Sigmoid colon (tissue), 7 donors: ENCODE measurements around the gene PAPOLA. TPM values are rescaled to one million over a fixed set of nuclear protein-coding genes. Genes with fewer than 3 reads are reported as not detected.

Experiments
- DNase-seq: peaks from one replicate; pipeline ENCODE4 v3.0.0-alpha.2; 2019
- H3K27ac ChIP-seq, 4 donors: fragments of 200-600 bp; sonication (generic); one replicate each; pipeline ENCODE4 v1.5.1; 2016 to 2019; ENCODE audit warnings: mild to moderate bottlenecking in 1 of 4
- H3K27me3 ChIP-seq, 3 donors: fragments of 200-600 bp; sonication (generic); one replicate each; pipeline ENCODE4 v1.5.1; 2019; ENCODE audit warnings: mild to moderate bottlenecking in 1 of 3
- H3K36me3 ChIP-seq, 4 donors: fragments of 200-600 bp; sonication (generic); one replicate each; pipeline ENCODE4 v1.5.1; 2016 to 2019
- H3K4me1 ChIP-seq, 4 donors: fragments of 200-600 bp; sonication (generic); one replicate each; pipeline ENCODE4 v1.5.1; 2017 to 2019
- H3K4me3 ChIP-seq, 4 donors: fragments of 200-600 bp; sonication (generic); one replicate each; pipeline ENCODE4 v1.5.1; 2017 to 2019; ENCODE audit warnings: mild to moderate bottlenecking in 2 of 4, moderate library complexity in 1 of 4
- H3K9me3 ChIP-seq, 4 donors: fragments of 200-600 bp in 3 of 4; sonication (generic) in 3 of 4; one replicate each; pipeline versions ENCODE4 v1.5.1 to v1.6.1; 2013 to 2019
- CTCF ChIP-seq, 4 experiments: fragments of 450-650 bp in 3 of 4; fragments of 200-600 bp in 1 of 4; IDR thresholded peaks; one replicate each; pipeline ENCODE4 v1.5.1; 2016 to 2019; ENCODE audit warnings: antibody characterized with exemption in 4 of 4, mild to moderate bottlenecking in 3 of 4, moderate library complexity in 2 of 4
- EP300 ChIP-seq, 4 donors: sonication (generic); formaldehyde crosslinking; IDR thresholded peaks; one replicate each; pipeline ENCODE4 v1.6.1; 2017; ENCODE audit warnings: antibody characterized with exemption in 4 of 4
- POLR2A ChIP-seq, 2 donors: fragments of 450-650 bp; IDR thresholded peaks; one replicate each; pipeline ENCODE4 v1.6.1; 2016; ENCODE audit warnings: antibody characterized with exemption in 2 of 2, mild to moderate bottlenecking in 2 of 2, moderate library complexity in 2 of 2
- POLR2AphosphoS5 ChIP-seq, 4 donors: sonication (generic); formaldehyde crosslinking; IDR thresholded peaks; one replicate each; pipeline ENCODE4 v1.6.1; 2017; ENCODE audit warnings: antibody characterized with exemption in 4 of 4
- WGBS, 2 donors: extraction: QIAGEN DNeasy Blood & Tissue Kit; methylation state at CpG; one replicate each; pipeline ENCODE4 v1.1.7; 2013; 5-methylcytosine and 5-hydroxymethylcytosine counted together
- intact Hi-C: fragments of 100-400 bp; cut with DNase I; formaldehyde crosslinking; loops from one replicate; pipeline ENCODE4 v1.15.1; 2023
- polyA plus RNA-seq, 3 donors: library from polyadenylated mRNA; stranded (reverse); fragments of 200-250 nt; gene quantifications; one replicate each; pipeline ENCODE4 v1.2.3, GENCODE V29; 2013
- total RNA-seq, 4 donors: library from RNA; depleted of rRNA; stranded (reverse); fragments of >200 nt; gene quantifications; one replicate each; pipeline ENCODE4 v1.1.0, GENCODE V29; 2016
- donor health status: healthy with polysubstance abuse.
- donor health status: Bipolar disorder and iron deficiency.
- donor health status: healthy.

Gene PAPOLA
- total and polyA plus RNA-seq, 7 donors, result 67.9 to 154 (median 113) TPM

- no peak for DNase-seq
- Histone ChIP-seq H3K4me3 (no peak overlapping the region), H3K27me3 (no peaks in the 10 kb centered on the region), H3K4me1 (no peaks in the 10 kb centered on the region), H3K27ac (no peak overlapping the region), H3K36me3 (no peaks in the 10 kb centered on the region), H3K9me3 (no peaks in the 10 kb centered on the region)
- TF ChIP-seq POLR2AphosphoS5 (IDR thresholded peaks at IDR 0.05) (no peak), CTCF (IDR thresholded peaks at IDR 0.05) (no peak), POLR2A (IDR thresholded peaks at IDR 0.05) (no peak), EP300 (IDR thresholded peaks at IDR 0.05) (no peak)
- intact Hi-C loops, result no loop called here
Measured at GRCh38 chr14:96484399-96484798, 17.8 kb upstream of the PAPOLA start.

GRCh38 chr14:96486705-96487104, 15.5 kb upstream of the PAPOLA start:
- no peaks in the 10 kb centered on the region for H3K9me3 ChIP-seq
- whole genome bisulfite sequencing, 2 donors, result 68 to 84% methylated on average over 4 of the region's 4 CpGs
- no peaks in the 10 kb centered on the region for H3K36me3 ChIP-seq
- intact Hi-C loops, result no loop called here
- no peaks in the 10 kb centered on the region for H3K27me3 ChIP-seq
- H3K4me3 ChIP-seq, result no peak overlapping the region
- H3K4me1 ChIP-seq, result no peaks in the 10 kb centered on the region
- no peak for DNase-seq
- TF ChIP-seq CTCF (IDR thresholded peaks at IDR 0.05), result no peak
- no peak for TF ChIP-seq EP300 (IDR thresholded peaks at IDR 0.05)
- no peak for TF ChIP-seq POLR2AphosphoS5 (IDR thresholded peaks at IDR 0.05)
- no peak for TF ChIP-seq POLR2A (IDR thresholded peaks at IDR 0.05)
- H3K27ac ChIP-seq, result no peak overlapping the region

- Histone ChIP-seq H3K9me3 (no peaks in the 10 kb centered on the region), H3K36me3 (no peaks in the 10 kb centered on the region), H3K27ac (no peak overlapping the region), H3K4me1 (no peaks in the 10 kb centered on the region), H3K4me3 (no peak overlapping the region), H3K27me3 (no peaks in the 10 kb centered on the region)
- intact Hi-C loops, result no loop called here
- WGBS, 2 donors, result 91% methylated on average over 4 of the region's 4 CpGs
- no peak for DNase-seq
- no peak for TF ChIP-seq POLR2AphosphoS5 (IDR thresholded peaks at IDR 0.05)
- no peak for TF ChIP-seq CTCF (IDR thresholded peaks at IDR 0.05)
- no peak for TF ChIP-seq POLR2A (IDR thresholded peaks at IDR 0.05)
- no peak for TF ChIP-seq EP300 (IDR thresholded peaks at IDR 0.05)
Measured at GRCh38 chr14:96489327-96489726, 12.9 kb upstream of the PAPOLA start.

- intact Hi-C loops, result no loop called here
- Histone ChIP-seq H3K4me1 (no peaks in the 10 kb centered on the region), H3K27me3 (peaks cover 0 to 4% (median 0%) of the 10 kb centered on the region in 3 donors), H3K9me3 (no peaks in the 10 kb centered on the region), H3K4me3 (no peak overlapping the region), H3K36me3 (no peaks in the 10 kb centered on the region), H3K27ac (no peak overlapping the region)
- whole genome bisulfite sequencing, 2 donors, result 84 to 97% methylated on average over 1 of the region's 1 CpG
- TF ChIP-seq POLR2A (IDR thresholded peaks at IDR 0.05), result no peak
- TF ChIP-seq CTCF (IDR thresholded peaks at IDR 0.05), result no peak
- TF ChIP-seq EP300 (IDR thresholded peaks at IDR 0.05), result no peak
- DNase-seq, result no peak
Measured at GRCh38 chr14:96493178-96493577, 9.0 kb upstream of the PAPOLA start.

GRCh38 chr14:96494331-96494730, 7.9 kb upstream of the PAPOLA start:
- Histone ChIP-seq H3K9me3 (no peaks in the 10 kb centered on the region), H3K27me3 (peaks cover 0 to 4% (median 0%) of the 10 kb centered on the region in 3 donors), H3K4me3 (no peak overlapping the region), H3K4me1 (no peaks in the 10 kb centered on the region), H3K27ac (no peak overlapping the region), H3K36me3 (no peaks in the 10 kb centered on the region)
- WGBS, 2 donors, result 88 to 93% methylated on average over 3 of the region's 3 CpGs
- intact Hi-C loops, result no loop called here
- no peak for TF ChIP-seq POLR2A (IDR thresholded peaks at IDR 0.05)
- no peak for TF ChIP-seq EP300 (IDR thresholded peaks at IDR 0.05)
- TF ChIP-seq POLR2AphosphoS5 (IDR thresholded peaks at IDR 0.05), result no peak
- no peak for TF ChIP-seq CTCF (IDR thresholded peaks at IDR 0.05)
- DNase-seq, result no peak
